CD4-positive, alpha-beta memory T cell (primary cell): ENCODE data around the gene PHPT1. TPM values are rescaled to one million over a fixed set of nuclear protein-coding genes. Genes with fewer than 3 reads are reported as not detected.
"Not testable (repeated sequence)": the region's sequence is repeated elsewhere in the genome, so short reads cannot be mapped to it uniquely, and the experiment has no call there.

ENCODE experiments used
- CTCF ChIA-PET: fragments of 350-600 bp; sonication (Branson Sonifier 250); formaldehyde crosslinking; loops from one replicate; lab custom pipeline; 2021; ENCODE audit warnings: inconsistent platforms; ENCODE audit not compliant: partially characterized antibody; lab: Charles Lee
- POLR2A ChIA-PET: fragments of 350-600 bp; sonication (Branson Sonifier 250); formaldehyde crosslinking; loops from one replicate; lab custom pipeline; 2021; ENCODE audit not compliant: partially characterized antibody; lab: Charles Lee
- DNase-seq, 5 donors: peaks; one replicate each; pipeline versions ENCODE4 v3.0.0 to v3.0.0-alpha.2; 2020 to 2022; ENCODE audit warnings: mixed read lengths in 1 of 5
- H3K27ac ChIP-seq: one replicate; pipeline ENCODE4 v1.7.0; 2013; ENCODE audit warnings: low read depth, low read length
- H3K27me3 ChIP-seq: 2 replicates; pipeline ENCODE4 v1.7.0; 2013; ENCODE audit warnings: mild to moderate bottlenecking, low read length, moderate library complexity; ENCODE audit not compliant: insufficient read depth
- H3K36me3 ChIP-seq: 2 replicates; pipeline ENCODE4 v1.7.0; 2013; ENCODE audit warnings: mild to moderate bottlenecking, low read length, moderate library complexity; ENCODE audit not compliant: insufficient read depth
- H3K4me1 ChIP-seq: 2 replicates; pipeline ENCODE4 v1.7.0; 2013; ENCODE audit warnings: mild to moderate bottlenecking, low read length, moderate library complexity; ENCODE audit not compliant: insufficient read depth
- H3K4me3 ChIP-seq, 2 donors: one replicate each; pipeline ENCODE4 v1.7.0; 2013; ENCODE audit warnings: low read length in 2 of 2, mild to moderate bottlenecking in 1 of 2
- H3K9me3 ChIP-seq, 2 donors: one replicate each; pipeline ENCODE4 v1.7.0; 2013; ENCODE audit warnings: low read length in 2 of 2, control low read depth in 1 of 2; ENCODE audit not compliant: control insufficient read depth in 1 of 2
- H3K27ac Mint-ChIP-seq, 7 donors: one replicate each; pipeline ENCODE4 v1.8.0; 2020 to 2021; ENCODE audit warnings: mixed read lengths in 7 of 7, mild to moderate bottlenecking in 6 of 7, inconsistent platforms in 3 of 7, moderate library complexity in 3 of 7
- H3K27me3 Mint-ChIP-seq, 2 donors: one replicate each; pipeline ENCODE4 v1.8.0; 2020 to 2021; ENCODE audit warnings: mixed read lengths in 2 of 2
- H3K36me3 Mint-ChIP-seq, 2 donors: one replicate each; pipeline ENCODE4 v1.8.0; 2020 to 2021; ENCODE audit warnings: mixed read lengths in 2 of 2, inconsistent platforms in 1 of 2, mild to moderate bottlenecking in 1 of 2
- H3K4me1 Mint-ChIP-seq, 4 donors: one replicate each; pipeline ENCODE4 v1.8.0; 2020 to 2021; ENCODE audit warnings: mixed read lengths in 4 of 4, mild to moderate bottlenecking in 1 of 4
- H3K4me3 Mint-ChIP-seq, 8 donors: one replicate each; pipeline ENCODE4 v1.8.0; 2020 to 2021; ENCODE audit warnings: mixed read lengths in 8 of 8, mild to moderate bottlenecking in 7 of 8, moderate library complexity in 6 of 8, inconsistent platforms in 3 of 8
- H3K9me3 Mint-ChIP-seq, 8 donors: one replicate each; pipeline ENCODE4 v1.8.0; 2020 to 2021; ENCODE audit warnings: mixed read lengths in 8 of 8, mild to moderate bottlenecking in 5 of 8, inconsistent platforms in 3 of 8, moderate library complexity in 1 of 8
- intact Hi-C: fragments of 100-400 bp; cut with micrococcal nuclease; formaldehyde crosslinking; loops from one replicate; pipeline ENCODE4 v1.15.1; 2023
- polyA plus RNA-seq, 2 donors: library from polyadenylated mRNA; unstranded; fragments of 300-500 nt; fragmentation: Illumina TruSeq; gene quantifications; one replicate each; pipeline ENCODE4 v1.2.3, GENCODE V29; 2021
- total RNA-seq, 2 experiments: library from RNA; stranded (reverse); gene quantifications; one replicate each; pipeline ENCODE4 v1.2.3, GENCODE V29; 2021

PHPT1 gene
- 10 to 100 TPM; 41.3 to 42.6 TPM for total RNA-seq
- polyA plus RNA-seq, result 10 to 100 TPM; 88.4 to 94.0 TPM

- Mint-ChIP-seq H3K4me1 (peaks cover 7 to 27% (median 12%) of the 10 kb centered on the region in 4 donors), H3K9me3 (peaks cover 0 to 2% (median 0%) of the 10 kb centered on the region in 8 donors), H3K27ac (peak within 1 kb of the TSS; percentile 77 to 96 (median 93)), H3K27me3 (peaks cover 3 to 10% of the 10 kb centered on the region in 2 donors), H3K36me3 (peaks cover 0 to 10% of the 10 kb centered on the region in 2 donors), H3K4me3 (peak within 1 kb of the TSS; percentile 89 to 94 (median 92))
- Histone ChIP-seq H3K4me3 (peak within 1 kb of the TSS; percentile 54 to 85), H3K36me3 (no peaks in the 10 kb centered on the region), H3K9me3 (no peaks in the 10 kb centered on the region), H3K27ac (peak within 1 kb of the TSS; percentile 47), H3K4me1 (peaks cover 26% of the 10 kb centered on the region), H3K27me3 (no peaks in the 10 kb centered on the region)
- peak; percentile 96 to 99 (median 97) for DNase-seq
- CTCF ChIA-PET, result interaction anchor here (1.2 kb wide), 1 partner anchor 180 kb away, joined by 3 read pairs; no protein-coding TSS in a partner anchor
- intact Hi-C loops, result loop anchor here (1.0 to 5.0 kb wide), 5 partner anchors 17 to 238 kb away; partner anchors contain the start of genes EDF1, FBXW5, MAN1B1 and TMEM141
- POLR2A ChIA-PET, result interaction anchor here (1.0 to 1.4 kb wide), 7 partner anchors 12 to 95 kb away, joined by 3 to 7 read pairs (median 6); partner anchors contain the start of genes FBXW5, RABL6 and TRAF2
Measured at GRCh38 chr9:136849038-136849959, at the start of gene PHPT1. TSS of gene PHPT1 (plus strand) at chr9:136849409. CDS start at chr9:136849431, 22 bp downstream.

- ChIA-PET POLR2A (interaction anchor here (0.9 to 3.9 kb wide), 9 partner anchors 9 to 441 kb away, joined by 3 to 28 read pairs (median 5); partner anchors contain the start of genes MAN1B1, PAXX, RABL6 and SAPCD2), CTCF (interaction anchor here (1.2 to 1.4 kb wide), 2 partner anchors 8 to 42 kb away, joined by 3 to 5 read pairs; partner anchors contain the start of gene AJM1)
- H3K9me3 ChIP-seq, result no peaks in the 10 kb centered on the region
- peak overlapping the region in 1 of 2 donors; percentile 49 for H3K4me3 ChIP-seq
- no peaks in the 10 kb centered on the region for H3K36me3 ChIP-seq
- peak; percentile 75 to 88 (median 76) for DNase-seq
- no peak overlapping the region for H3K27ac ChIP-seq
- Mint-ChIP-seq H3K27ac (peak overlapping the region in 5 of 7 donors; percentile 32 to 87 (median 79)), H3K4me3 (peak overlapping the region; percentile 73 to 88 (median 82)), H3K4me1 (peaks cover 11 to 32% (median 22%) of the 10 kb centered on the region in 4 donors), H3K27me3 (peaks cover 1% of the 10 kb centered on the region in 2 donors), H3K36me3 (no peaks in the 10 kb centered on the region), H3K9me3 (no peaks in the 10 kb centered on the region)
- H3K27me3 ChIP-seq, result no peaks in the 10 kb centered on the region
- intact Hi-C loops, result loop anchor here (1.0 kb wide), 1 partner anchor 9 kb away; the partner anchor contains the start of gene TMEM141
- H3K4me1 ChIP-seq, result peaks cover 31% of the 10 kb centered on the region
Measured at GRCh38 chr9:136799854-136800657, 49.2 kb upstream of the PHPT1 start.

- Mint-ChIP-seq H3K27me3 (peaks cover 0 to 1% of the 10 kb centered on the region in 2 donors), H3K4me1 (peaks cover 11 to 42% (median 26%) of the 10 kb centered on the region in 4 donors), H3K36me3 (peaks cover 0 to 4% of the 10 kb centered on the region in 2 donors), H3K27ac (no peak overlapping the region), H3K9me3 (no peaks in the 10 kb centered on the region), H3K4me3 (no peak overlapping the region)
- ChIA-PET CTCF (interaction anchor here (1.1 to 2.1 kb wide), 2 partner anchors 9 to 40 kb away, joined by 6 to 13 read pairs; partner anchors contain the start of gene AJM1), POLR2A (interaction anchor here (1.1 to 1.5 kb wide), 2 partner anchors 9 to 11 kb away, joined by 3 to 5 read pairs; partner anchors contain the start of gene TMEM141)
- Histone ChIP-seq H3K27me3 (no peaks in the 10 kb centered on the region), H3K4me3 (no peak overlapping the region), H3K27ac (no peak overlapping the region), H3K4me1 (peaks cover 43% of the 10 kb centered on the region), H3K9me3 (no peaks in the 10 kb centered on the region), H3K36me3 (no peaks in the 10 kb centered on the region)
- DNase-seq, result no peak
- intact Hi-C loops, result no loop called here
Measured at GRCh38 chr9:136802321-136802720, 46.9 kb upstream of the PHPT1 start.

GRCh38 chr9:136803009-136803550, 46.1 kb upstream of the PHPT1 start:
- H3K9me3 ChIP-seq, H3K9me3 Mint-ChIP-seq, intact Hi-C loops, DNase-seq, H3K27ac Mint-ChIP-seq, H3K4me3 Mint-ChIP-seq, H3K27ac ChIP-seq, H3K4me3 ChIP-seq, H3K27me3 ChIP-seq, H3K36me3 ChIP-seq, H3K27me3 Mint-ChIP-seq, H3K36me3 Mint-ChIP-seq: not testable (repeated sequence)
- H3K4me1 ChIP-seq, result peaks cover 43% of the 10 kb centered on the region
- POLR2A ChIA-PET, result interaction anchor here (1.1 to 1.5 kb wide), 2 partner anchors 10 to 12 kb away, joined by 3 to 5 read pairs; partner anchors contain the start of gene TMEM141
- peaks cover 11 to 45% (median 26%) of the 10 kb centered on the region in 4 donors for H3K4me1 Mint-ChIP-seq
- CTCF ChIA-PET, result interaction anchor here (1.1 to 2.1 kb wide), 2 partner anchors 10 to 40 kb away, joined by 6 to 13 read pairs; partner anchors contain the start of gene AJM1

GRCh38 chr9:136803551-136804508, 45.4 kb upstream of the PHPT1 start:
- H3K27me3 ChIP-seq, result no peaks in the 10 kb centered on the region
- POLR2A ChIA-PET, result interaction anchor here (0.5 kb wide), 1 partner anchor 136 kb away, joined by 3 read pairs; no protein-coding TSS in a partner anchor
- no peak overlapping the region for H3K4me3 ChIP-seq
- Mint-ChIP-seq H3K27me3 (peaks cover 0 to 1% of the 10 kb centered on the region in 2 donors), H3K36me3 (peaks cover 0 to 8% of the 10 kb centered on the region in 2 donors), H3K4me1 (peaks cover 13 to 48% (median 28%) of the 10 kb centered on the region in 4 donors), H3K9me3 (no peaks in the 10 kb centered on the region), H3K4me3 (peak overlapping the region in 2 of 8 donors; percentile 24 to 61), H3K27ac (peak overlapping the region in 2 of 7 donors; percentile 51 to 66)
- no peaks in the 10 kb centered on the region for H3K36me3 ChIP-seq
- peaks cover 45% of the 10 kb centered on the region for H3K4me1 ChIP-seq
- intact Hi-C loops, result no loop called here
- no peak overlapping the region for H3K27ac ChIP-seq
- CTCF ChIA-PET, result interaction anchor here (0.8 to 2.1 kb wide), 3 partner anchors 11 to 232 kb away, joined by 3 to 13 read pairs (median 6); partner anchors contain the start of gene AJM1
- H3K9me3 ChIP-seq, result no peaks in the 10 kb centered on the region
- no peak for DNase-seq
